IPS DF 6.9 (cell line): ENCODE measurements around the gene NPTXR.

Experiments used
- DNase-seq: peaks from one replicate; pipeline ENCODE4 v3.0.0-alpha.2; 2013; ENCODE audit warnings: low read depth, low spot score
- H3K27ac ChIP-seq: one replicate; pipeline ENCODE4 v1.5.1; 2013; ENCODE audit warnings: low read length, control low read depth
- H3K27me3 ChIP-seq: 2 replicates; pipeline ENCODE4 v1.6.1; 2013; ENCODE audit warnings: mild to moderate bottlenecking, low read length; ENCODE audit not compliant: control insufficient read depth, insufficient read depth
- H3K36me3 ChIP-seq: 2 replicates; pipeline ENCODE4 v1.6.1; 2013; ENCODE audit warnings: low read length; ENCODE audit not compliant: control insufficient read depth, insufficient read depth
- H3K4me1 ChIP-seq: 2 replicates; pipeline ENCODE4 v1.6.1; 2013; ENCODE audit warnings: low read length; ENCODE audit not compliant: control insufficient read depth, insufficient read depth
- H3K4me3 ChIP-seq: 2 replicates; pipeline ENCODE4 v1.5.1; 2013; ENCODE audit warnings: mild to moderate bottlenecking, low read length
- H3K9me3 ChIP-seq: 2 replicates; pipeline ENCODE4 v1.6.1; 2013; ENCODE audit warnings: low read length, inconsistent platforms; ENCODE audit not compliant: control insufficient read depth, insufficient read depth
- WGBS: extraction: QIAGEN DNeasy Blood & Tissue Kit; methylation state at CpG from one replicate; pipeline ENCODE4 v1.1.7; 2013; ENCODE audit warnings: mixed read lengths, missing lambda C conversion rate; ENCODE audit not compliant: insufficient read length, insufficient coverage; 5-methylcytosine and 5-hydroxymethylcytosine counted together

Gene NPTXR

DNA sequence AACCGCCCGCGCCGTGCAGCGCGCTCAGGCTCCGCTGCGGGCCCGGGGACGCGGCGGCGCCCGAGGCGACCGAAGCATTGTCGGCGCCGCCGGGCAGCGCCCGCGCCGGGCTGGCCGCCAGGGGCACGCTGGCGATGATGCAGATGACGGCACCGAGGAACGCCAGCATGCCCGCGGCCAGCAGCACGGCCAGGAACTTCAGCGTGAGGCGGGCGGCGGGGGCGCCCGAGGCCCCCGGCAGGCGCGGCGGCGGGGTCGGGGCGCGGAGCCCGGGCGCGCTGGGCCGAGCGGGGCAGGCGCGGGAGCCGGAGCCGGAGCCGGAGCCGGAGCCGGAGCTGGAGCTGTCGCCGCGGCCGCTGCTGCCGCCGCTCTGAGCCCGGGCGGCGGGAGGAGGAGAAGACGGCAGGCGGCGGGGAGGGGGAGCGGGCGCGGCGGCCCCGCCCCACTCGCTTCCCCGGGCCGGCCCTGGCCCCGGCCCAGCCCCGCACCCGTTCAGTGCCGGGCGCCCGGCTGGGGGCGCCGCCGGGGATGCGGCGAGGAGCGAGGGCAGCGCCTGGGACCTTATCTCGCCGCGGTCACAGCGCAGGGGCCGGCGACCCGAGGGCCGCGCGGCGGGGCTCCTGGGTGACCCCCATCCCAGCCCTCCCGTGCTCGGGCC lies at the start of gene NPTXR:
TSS of gene NPTXR (minus strand) at position 372 of the 658 bp plus-strand sequence.
- DNase-seq: no peak
- Histone ChIP-seq H3K4me3 (peak within 1 kb of the TSS; percentile 69; the same call in 1 of the 2 replicates), H3K27me3 (peaks cover 22% of the 10 kb centered on the region)

DNA sequence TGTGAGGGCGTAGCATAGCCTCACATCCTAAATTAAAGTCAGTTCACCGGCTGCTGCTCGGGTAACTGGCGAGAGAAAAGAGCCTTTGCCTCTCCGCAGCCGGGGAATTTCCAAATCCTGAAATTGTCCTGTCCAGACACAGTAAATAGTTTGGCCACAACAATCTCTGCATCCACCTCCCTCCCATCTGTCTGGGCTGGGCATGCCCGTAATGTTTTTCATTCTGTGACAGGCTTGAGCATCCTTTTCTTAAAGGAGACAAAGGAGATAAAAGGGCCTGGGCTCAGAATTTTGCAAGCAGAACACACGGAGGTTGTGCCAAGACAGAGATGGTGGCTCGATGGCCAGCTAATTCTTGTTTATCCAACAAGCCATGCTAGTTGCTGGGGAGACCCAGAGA lies 47.4 kb upstream of the NPTXR start:
- H3K27me3 ChIP-seq: no peaks in the 10 kb centered on the region
- H3K4me3 ChIP-seq: no peak overlapping the region
- H3K36me3 ChIP-seq: no peaks in the 10 kb centered on the region
- H3K9me3 ChIP-seq: no peaks in the 10 kb centered on the region
- H3K27ac ChIP-seq: no peak overlapping the region
- H3K4me1 ChIP-seq: no peaks in the 10 kb centered on the region
- no CpG with 5 or more reads among the region's 9 CpGs for WGBS
- no peak for DNase-seq

More for the DNA sequence above, at the start of gene NPTXR:
- Histone ChIP-seq H3K27ac (no peak within 1 kb of the TSS), H3K4me1 (no peaks in the 10 kb centered on the region; the same call in 1 of the 2 replicates), H3K9me3 (no peaks in the 10 kb centered on the region), H3K36me3 (no peaks in the 10 kb centered on the region; the same call in 1 of the 2 replicates)
- no CpG with 5 or more reads among the region's 105 CpGs for whole genome bisulfite sequencing

DNA sequence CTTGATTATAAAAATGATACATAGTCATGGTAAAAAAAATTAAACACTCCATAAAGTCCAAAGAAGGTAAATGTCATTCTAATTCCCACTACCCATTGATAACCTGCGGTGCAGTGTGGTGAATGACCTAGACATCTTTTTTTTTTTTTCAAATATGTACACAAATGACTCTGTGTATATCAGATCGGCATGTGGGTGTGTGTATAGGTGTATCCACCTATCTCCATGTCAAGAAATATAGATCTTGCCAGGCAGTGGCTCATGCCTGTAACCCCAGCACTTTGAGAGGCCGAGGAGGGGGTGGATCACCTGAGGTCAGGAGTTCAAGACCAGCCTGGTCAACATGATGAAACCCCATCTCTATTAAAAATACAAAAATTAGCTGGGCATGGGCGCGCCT lies 46.5 kb upstream of the NPTXR start:
- Histone ChIP-seq H3K9me3 (no peaks in the 10 kb centered on the region), H3K4me1 (no peaks in the 10 kb centered on the region), H3K4me3 (no peak overlapping the region), H3K27me3 (no peaks in the 10 kb centered on the region), H3K27ac (no peak overlapping the region), H3K36me3 (no peaks in the 10 kb centered on the region)
- no CpG with 5 or more reads among the region's 5 CpGs for WGBS
- no peak for DNase-seq

DNA sequence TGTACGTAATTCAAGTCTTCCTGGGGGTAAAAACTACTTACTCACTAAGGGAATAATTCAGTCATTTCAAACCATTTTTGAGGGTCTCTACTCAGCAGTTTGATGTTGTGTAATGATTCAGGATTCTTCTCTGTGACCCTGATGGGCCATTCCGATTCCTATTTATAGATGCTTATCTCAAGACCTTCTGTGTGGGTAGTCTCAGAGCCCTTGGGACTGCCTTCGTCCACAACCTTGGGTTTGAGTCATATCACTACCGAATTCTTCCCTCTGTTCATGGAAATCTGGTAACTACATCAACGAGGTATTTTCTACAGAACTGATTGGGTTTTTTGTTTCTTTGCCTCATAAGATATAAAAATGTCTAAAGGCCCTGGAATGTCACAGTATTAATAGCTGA lies 42.5 kb upstream of the NPTXR start:
- no CpG with 5 or more reads among the region's 5 CpGs for WGBS
- H3K4me3 ChIP-seq: no peak overlapping the region
- no peak overlapping the region for H3K27ac ChIP-seq
- no peaks in the 10 kb centered on the region for H3K36me3 ChIP-seq
- no peaks in the 10 kb centered on the region for H3K4me1 ChIP-seq
- no peaks in the 10 kb centered on the region for H3K27me3 ChIP-seq
- no peaks in the 10 kb centered on the region for H3K9me3 ChIP-seq
- no peak for DNase-seq

DNA sequence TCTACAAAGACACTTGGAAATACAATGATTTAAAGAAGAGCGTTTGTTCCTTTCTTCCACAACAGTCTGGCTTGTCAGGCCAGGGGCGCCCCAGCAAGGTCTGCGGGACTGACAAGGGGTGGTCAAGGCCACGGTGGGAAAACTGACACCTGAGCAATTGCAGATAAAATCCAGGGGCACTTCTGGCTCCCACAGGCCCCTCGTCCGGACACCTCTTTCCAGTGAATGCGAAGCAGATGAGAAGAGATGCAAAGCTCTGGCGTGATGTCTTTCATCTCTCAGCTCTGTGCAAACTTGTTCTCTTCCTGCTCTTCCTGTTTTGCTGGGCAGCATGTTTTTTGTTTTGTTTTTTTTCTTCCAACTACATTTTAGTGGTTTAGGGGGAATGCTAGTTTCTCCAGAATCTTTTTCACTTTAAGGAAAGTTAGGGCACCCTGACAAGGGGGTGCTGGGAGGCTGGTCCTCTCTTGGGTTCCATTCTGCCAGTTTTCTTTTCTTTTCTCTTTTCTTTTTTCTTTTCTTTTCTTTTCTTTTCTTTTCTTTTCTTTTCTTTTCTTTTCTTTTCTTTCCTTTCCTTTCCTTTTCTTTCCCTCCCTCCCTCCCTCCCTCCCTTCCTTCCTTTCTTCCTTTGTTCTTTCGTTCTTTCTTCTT lies 39.3 kb upstream of the NPTXR start:
- Histone ChIP-seq H3K27ac (no peak overlapping the region), H3K4me3 (no peak overlapping the region), H3K27me3 (no peaks in the 10 kb centered on the region), H3K9me3 (no peaks in the 10 kb centered on the region), H3K36me3 (no peaks in the 10 kb centered on the region), H3K4me1 (no peaks in the 10 kb centered on the region)
- no CpG with 5 or more reads among the region's 9 CpGs for WGBS
- no peak for DNase-seq

DNA sequence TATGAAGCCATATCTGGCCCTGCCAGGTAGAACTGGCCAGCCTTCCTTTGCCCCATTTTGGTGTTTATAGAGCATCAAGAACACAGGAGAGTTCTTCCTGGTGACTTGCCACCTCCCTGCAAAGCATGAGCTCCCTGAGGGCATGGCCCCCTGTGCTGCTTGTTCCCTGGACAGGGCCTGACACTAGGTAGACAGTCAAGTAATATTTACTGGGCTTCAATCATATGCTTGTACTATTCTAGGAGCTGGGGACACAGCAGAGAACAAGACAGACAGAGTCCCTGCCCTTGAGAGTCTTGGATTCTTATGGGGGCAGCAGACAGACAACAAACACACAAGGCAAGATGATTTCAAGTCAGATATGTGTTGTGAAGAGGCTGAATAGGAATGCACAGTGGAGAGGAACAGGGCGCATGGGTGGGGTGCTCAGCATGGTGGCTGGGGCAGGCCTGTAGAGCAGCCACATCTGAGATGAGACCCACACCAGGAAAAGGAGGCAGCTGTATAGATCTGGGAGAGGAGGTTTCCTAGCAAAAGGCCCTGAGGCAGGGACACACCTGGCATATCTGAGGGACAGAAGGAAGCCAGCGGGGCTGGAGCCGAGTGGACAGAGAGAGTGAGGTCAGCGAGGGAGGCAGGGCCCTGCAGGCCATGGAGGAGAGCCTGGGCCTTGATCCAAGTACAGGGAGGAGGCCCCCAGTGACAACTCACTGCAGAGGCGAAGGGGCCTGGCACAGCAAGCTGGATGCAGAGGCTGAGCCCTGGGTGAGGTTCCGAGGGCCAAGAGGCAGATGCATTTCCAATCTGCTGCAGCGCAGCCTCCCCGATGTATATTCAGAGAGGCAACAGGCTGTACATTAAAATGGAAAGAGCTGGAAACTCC lies 38.4 kb upstream of the NPTXR start:
- no peaks in the 10 kb centered on the region for H3K36me3 ChIP-seq
- no CpG with 5 or more reads among the region's 8 CpGs for whole genome bisulfite sequencing
- no peaks in the 10 kb centered on the region for H3K4me1 ChIP-seq
- H3K27me3 ChIP-seq: no peaks in the 10 kb centered on the region
- no peak overlapping the region for H3K4me3 ChIP-seq
- no peak for DNase-seq
- H3K9me3 ChIP-seq: no peaks in the 10 kb centered on the region
- H3K27ac ChIP-seq: no peak overlapping the region

DNA sequence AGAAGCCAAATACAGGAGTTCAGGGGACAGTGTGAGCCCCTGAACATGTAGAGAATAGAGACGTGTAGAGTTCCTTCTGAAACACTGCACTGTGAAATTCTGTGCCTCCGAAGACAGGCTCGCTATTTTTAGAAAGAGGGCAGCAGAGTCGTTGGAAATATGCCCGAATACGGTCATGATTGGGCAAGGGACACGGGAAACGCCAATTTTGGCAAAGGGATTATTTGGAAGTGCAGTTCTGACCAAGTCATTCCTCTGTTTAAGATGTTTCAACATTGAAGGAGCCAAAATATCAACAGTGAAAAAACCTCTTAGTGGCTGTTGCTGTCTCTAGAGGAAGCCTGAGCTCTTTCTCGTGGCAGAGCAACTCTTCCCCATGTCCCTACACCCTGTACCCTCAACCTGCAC lies 37.6 kb upstream of the NPTXR start:
- no peaks in the 10 kb centered on the region for H3K4me1 ChIP-seq
- no CpG with 5 or more reads among the region's 9 CpGs for WGBS
- no peaks in the 10 kb centered on the region for H3K36me3 ChIP-seq
- no peaks in the 10 kb centered on the region for H3K9me3 ChIP-seq
- H3K27me3 ChIP-seq: no peaks in the 10 kb centered on the region
- H3K27ac ChIP-seq: no peak overlapping the region
- no peak for DNase-seq
- no peak overlapping the region for H3K4me3 ChIP-seq

DNA sequence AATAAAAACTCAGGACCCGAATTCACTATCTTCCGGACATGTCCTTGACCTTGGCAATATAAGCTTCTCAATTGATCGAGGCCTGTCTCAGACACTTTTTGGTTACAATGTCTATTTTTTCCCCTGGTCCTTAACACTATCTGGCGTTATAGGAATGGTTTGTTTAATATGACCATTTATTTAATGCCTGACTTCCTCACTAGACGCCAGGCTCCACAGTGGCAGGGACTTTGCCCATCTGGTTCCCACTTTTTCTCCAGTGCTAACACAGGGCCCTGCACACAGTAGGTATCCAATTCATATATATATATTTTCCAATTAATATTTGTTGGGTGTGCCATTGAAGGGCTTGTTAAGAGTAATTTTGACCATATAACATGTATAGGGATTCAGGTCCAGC lies 36.1 kb upstream of the NPTXR start:
- no peaks in the 10 kb centered on the region for H3K27me3 ChIP-seq
- no peaks in the 10 kb centered on the region for H3K4me1 ChIP-seq
- WGBS: no CpG with 5 or more reads among the region's 5 CpGs
- no peak overlapping the region for H3K4me3 ChIP-seq
- no peaks in the 10 kb centered on the region for H3K36me3 ChIP-seq
- no peak for DNase-seq
- no peak overlapping the region for H3K27ac ChIP-seq
- no peaks in the 10 kb centered on the region for H3K9me3 ChIP-seq

DNA sequence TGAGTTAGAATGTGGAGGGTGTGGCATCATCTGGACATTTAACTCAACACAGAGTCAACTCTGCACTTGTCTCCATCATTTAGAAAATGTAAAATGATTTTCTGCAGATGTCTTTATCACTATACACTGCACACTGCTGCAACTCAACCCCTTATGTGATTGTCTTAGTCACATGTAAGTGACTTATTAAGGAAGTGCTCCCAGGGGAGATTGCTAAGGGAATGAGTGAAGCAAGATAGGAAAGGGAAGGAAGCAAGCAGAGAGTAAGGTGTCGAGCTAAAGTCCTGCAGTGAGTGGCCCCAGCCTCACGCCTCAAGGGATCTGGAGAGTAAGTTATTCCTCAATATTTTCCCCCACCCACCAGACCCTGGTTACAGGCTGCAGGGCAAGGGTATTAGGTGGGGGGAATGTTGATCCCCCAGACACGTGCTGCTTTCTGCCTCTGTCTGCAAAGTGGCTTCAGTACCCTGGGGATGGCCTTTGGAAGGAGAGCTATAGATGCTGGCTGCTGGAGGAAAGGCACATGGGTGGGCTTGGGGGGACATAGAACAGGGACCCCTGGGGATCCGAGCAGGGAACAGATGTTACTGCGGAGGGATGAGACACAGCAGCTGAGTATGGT lies 35.4 kb upstream of the NPTXR start:
- no CpG with 5 or more reads among the region's 5 CpGs for WGBS

DNA sequence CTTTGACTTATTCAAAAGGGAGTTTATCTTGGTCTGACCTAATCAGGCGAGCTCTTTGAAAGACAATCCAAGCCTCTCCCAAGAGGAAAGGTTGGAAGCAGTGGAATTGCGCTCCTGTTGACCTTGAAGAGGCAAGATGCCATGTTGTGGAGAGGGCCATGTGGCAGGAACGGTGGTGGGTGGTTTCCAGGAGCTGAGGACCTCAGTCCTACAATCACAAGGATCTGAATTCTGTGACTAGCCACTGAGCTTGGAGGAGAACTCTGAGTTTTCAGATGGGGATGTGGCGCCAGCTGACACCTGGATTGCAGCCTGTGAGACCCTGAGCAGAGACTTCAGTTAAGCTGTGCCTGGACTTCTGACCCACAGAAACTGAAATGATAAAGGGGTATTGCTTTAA lies 34.2 kb upstream of the NPTXR start:
- Histone ChIP-seq H3K36me3 (no peaks in the 10 kb centered on the region), H3K4me1 (peaks cover 4% of the 10 kb centered on the region; the same call in 1 of the 2 replicates), H3K27ac (no peak overlapping the region), H3K27me3 (no peaks in the 10 kb centered on the region), H3K9me3 (no peaks in the 10 kb centered on the region), H3K4me3 (no peak overlapping the region)
- WGBS: no CpG with 5 or more reads among the region's 4 CpGs
- no peak for DNase-seq

More for the DNA sequence above, 35.4 kb upstream of the NPTXR start:
- Histone ChIP-seq H3K27ac (no peak overlapping the region), H3K36me3 (no peaks in the 10 kb centered on the region), H3K9me3 (no peaks in the 10 kb centered on the region), H3K4me3 (no peak overlapping the region), H3K4me1 (no peaks in the 10 kb centered on the region), H3K27me3 (no peaks in the 10 kb centered on the region)
- DNase-seq: no peak
